ENCODE measurements around the gene LTB. TPM values are rescaled to one million over a fixed set of nuclear protein-coding genes. Genes with fewer than 3 reads are reported as not detected.

Gene LTB
- total and polyA plus RNA-seq, 2 experiments from 2014 or later: 0.61 TPM; not detected in 1

DNA sequence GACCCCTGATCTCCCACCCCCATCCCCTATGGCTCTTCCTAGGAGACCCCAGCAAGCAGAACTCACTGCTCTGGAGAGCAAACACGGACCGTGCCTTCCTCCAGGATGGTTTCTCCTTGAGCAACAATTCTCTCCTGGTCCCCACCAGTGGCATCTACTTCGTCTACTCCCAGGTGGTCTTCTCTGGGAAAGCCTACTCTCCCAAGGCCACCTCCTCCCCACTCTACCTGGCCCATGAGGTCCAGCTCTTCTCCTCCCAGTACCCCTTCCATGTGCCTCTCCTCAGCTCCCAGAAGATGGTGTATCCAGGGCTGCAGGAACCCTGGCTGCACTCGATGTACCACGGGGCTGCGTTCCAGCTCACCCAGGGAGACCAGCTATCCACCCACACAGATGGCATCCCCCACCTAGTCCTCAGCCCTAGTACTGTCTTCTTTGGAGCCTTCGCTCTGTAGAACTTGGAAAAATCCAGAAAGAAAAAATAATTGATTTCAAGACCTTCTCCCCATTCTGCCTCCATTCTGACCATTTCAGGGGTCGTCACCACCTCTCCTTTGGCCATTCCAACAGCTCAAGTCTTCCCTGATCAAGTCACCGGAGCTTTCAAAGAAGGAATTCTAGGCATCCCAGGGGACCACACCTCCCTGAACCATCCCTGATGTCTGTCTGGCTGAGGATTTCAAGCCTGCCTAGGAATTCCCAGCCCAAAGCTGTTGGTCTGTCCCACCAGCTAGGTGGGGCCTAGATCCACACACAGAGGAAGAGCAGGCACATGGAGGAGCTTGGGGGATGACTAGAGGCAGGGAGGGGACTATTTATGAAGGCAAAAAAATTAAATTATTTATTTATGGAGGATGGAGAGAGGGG, 8.8 kb downstream of the LTB start:
- no peaks in the 10 kb centered on the region for H3K4me1 ChIP-seq (ENCODE audit: low read depth)
- no peak overlapping the region for H3K27ac ChIP-seq
- H3K27me3 ChIP-seq: no peaks in the 10 kb centered on the region
- no peak overlapping the region for H3K4me3 ChIP-seq
- no peaks in the 10 kb centered on the region for H3K36me3 ChIP-seq
- TF ChIP-seq, protein P1, sequence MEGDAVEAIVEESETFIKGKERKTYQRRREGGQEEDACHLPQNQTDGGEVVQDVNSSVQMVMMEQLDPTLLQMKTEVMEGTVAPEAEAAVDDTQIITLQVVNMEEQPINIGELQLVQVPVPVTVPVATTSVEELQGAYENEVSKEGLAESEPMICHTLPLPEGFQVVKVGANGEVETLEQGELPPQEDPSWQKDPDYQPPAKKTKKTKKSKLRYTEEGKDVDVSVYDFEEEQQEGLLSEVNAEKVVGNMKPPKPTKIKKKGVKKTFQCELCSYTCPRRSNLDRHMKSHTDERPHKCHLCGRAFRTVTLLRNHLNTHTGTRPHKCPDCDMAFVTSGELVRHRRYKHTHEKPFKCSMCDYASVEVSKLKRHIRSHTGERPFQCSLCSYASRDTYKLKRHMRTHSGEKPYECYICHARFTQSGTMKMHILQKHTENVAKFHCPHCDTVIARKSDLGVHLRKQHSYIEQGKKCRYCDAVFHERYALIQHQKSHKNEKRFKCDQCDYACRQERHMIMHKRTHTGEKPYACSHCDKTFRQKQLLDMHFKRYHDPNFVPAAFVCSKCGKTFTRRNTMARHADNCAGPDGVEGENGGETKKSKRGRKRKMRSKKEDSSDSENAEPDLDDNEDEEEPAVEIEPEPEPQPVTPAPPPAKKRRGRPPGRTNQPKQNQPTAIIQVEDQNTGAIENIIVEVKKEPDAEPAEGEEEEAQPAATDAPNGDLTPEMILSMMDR (IDR thresholded peaks at IDR 0.05; ENCODE audit: low read depth, low read length): no peak
- H3K9me3 ChIP-seq (ENCODE audit: low read depth): no peaks in the 10 kb centered on the region
- no peak for DNase-seq (ENCODE audit: low read depth in 1 of 2, low spot score in 1 of 2)

DNA sequence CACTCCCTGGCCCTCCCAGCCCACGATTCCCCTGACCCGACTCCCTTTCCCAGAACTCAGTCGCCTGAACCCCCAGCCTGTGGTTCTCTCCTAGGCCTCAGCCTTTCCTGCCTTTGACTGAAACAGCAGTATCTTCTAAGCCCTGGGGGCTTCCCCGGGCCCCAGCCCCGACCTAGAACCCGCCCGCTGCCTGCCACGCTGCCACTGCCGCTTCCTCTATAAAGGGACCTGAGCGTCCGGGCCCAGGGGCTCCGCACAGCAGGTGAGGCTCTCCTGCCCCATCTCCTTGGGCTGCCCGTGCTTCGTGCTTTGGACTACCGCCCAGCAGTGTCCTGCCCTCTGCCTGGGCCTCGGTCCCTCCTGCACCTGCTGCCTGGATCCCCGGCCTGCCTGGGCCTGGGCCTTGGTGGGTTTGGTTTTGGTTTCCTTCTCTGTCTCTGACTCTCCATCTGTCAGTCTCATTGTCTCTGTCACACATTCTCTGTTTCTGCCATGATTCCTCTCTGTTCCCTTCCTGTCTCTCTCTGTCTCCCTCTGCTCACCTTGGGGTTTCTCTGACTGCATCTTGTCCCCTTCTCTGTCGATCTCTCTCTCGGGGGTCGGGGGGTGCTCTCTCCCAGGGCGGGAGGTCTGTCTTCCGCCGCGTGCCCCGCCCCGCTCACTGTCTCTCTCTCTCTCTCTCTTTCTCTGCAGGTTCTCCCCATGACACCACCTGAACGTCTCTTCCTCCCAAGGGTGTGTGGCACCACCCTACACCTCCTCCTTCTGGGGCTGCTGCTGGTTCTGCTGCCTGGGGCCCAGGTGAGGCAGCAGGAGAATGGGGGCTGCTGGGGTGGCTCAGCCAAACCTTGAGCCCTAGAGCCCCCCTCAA, 9.9 kb downstream of the LTB start, which contains the start of gene LTA:
Gene LTA, plus strand, starts transcription at position 249 of the 871 bp plus-strand sequence. Its CDS starts 454 bp downstream, at position 703.
- Histone ChIP-seq H3K36me3 (no peaks in the 10 kb centered on the region), H3K27me3 (no peaks in the 10 kb centered on the region), H3K4me3 (no peak within 1 kb of the TSS), H3K9me3 (ENCODE audit: low read depth) (no peaks in the 10 kb centered on the region), H3K4me1 (ENCODE audit: low read depth) (no peaks in the 10 kb centered on the region), H3K27ac (no peak within 1 kb of the TSS)
- no peak for DNase-seq (ENCODE audit: low read depth in 1 of 2, low spot score in 1 of 2)
- TF ChIP-seq, protein P1 (IDR thresholded peaks at IDR 0.05; ENCODE audit: low read depth, low read length): no peak

DNA sequence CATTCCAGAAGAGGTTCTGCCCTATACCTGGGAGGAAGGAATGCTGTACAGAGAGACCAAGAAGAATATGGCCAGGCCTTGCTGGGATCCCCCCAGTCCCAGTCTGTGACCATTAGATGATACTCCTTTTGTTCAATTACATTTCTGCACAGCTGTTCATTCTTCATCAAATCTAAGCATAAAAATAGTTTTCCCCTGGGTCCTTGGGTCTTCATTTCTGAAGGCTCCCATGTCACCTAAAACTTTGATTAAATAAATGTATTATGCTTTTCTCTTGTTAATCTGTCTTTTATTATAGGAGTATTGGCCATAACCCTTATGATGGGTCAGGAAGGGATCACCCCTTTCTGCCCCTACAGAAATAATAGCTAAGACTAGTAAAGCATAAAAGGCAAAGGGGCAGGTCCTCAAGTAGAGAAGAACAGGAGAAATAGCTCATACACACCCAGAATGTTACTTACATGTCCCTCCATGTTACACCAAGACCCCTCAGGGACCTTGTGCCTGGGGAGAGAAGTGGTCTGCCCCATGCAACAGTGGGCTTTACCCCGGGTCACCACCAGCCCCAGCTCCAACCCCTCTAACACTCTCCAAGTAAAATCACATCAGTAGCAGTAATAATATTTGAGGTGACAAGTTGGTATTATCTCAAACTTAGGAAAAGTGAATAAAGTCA, 12.2 kb downstream of the LTB start:
- Histone ChIP-seq H3K9me3 (ENCODE audit: low read depth) (no peaks in the 10 kb centered on the region), H3K4me3 (no peak overlapping the region)
- DNase-seq (ENCODE audit: low read depth in 1 of 2, low spot score in 1 of 2): no peak

DNA sequence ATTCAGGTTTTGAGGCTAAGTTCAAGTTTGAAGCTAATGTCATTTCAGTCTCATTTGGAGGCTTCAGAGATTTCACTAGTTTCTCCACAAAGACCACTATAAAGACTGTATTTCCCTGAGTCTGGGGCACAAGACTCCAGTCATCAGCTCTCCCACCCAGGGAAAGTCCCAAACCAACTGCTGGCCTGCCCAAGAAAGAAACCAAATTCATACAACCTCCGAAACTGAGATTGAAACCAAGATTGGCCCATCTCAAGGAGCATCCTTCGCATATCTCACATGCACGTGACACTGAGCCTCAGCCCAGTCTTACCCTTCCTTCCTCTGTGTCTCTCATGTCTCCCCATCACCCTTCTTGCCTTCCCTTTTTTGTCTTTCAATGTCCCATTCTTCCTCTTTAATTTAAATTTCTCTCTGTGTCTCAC, 13.7 kb downstream of the LTB start:
- Histone ChIP-seq H3K4me3 (no peak overlapping the region), H3K27me3 (no peaks in the 10 kb centered on the region), H3K4me1 (ENCODE audit: low read depth) (no peaks in the 10 kb centered on the region), H3K27ac (no peak overlapping the region), H3K36me3 (no peaks in the 10 kb centered on the region), H3K9me3 (ENCODE audit: low read depth) (no peaks in the 10 kb centered on the region)
- TF ChIP-seq, protein P1 (IDR thresholded peaks at IDR 0.05; ENCODE audit: low read depth, low read length): no peak
- DNase-seq (ENCODE audit: low read depth in 1 of 2, low spot score in 1 of 2): no peak

More for the DNA sequence above, 12.2 kb downstream of the LTB start:
- Histone ChIP-seq H3K27ac (no peak overlapping the region), H3K4me1 (ENCODE audit: low read depth) (no peaks in the 10 kb centered on the region), H3K27me3 (no peaks in the 10 kb centered on the region), H3K36me3 (no peaks in the 10 kb centered on the region)
- TF ChIP-seq, protein P1 (IDR thresholded peaks at IDR 0.05; ENCODE audit: low read depth, low read length): no peak
